ENCODE measurements around the gene RMI2.
A peak's percentile ranks its signal among the peaks of the same experiment; 100 is the strongest.
"Not testable (repeated sequence)": the region's sequence is repeated elsewhere in the genome, so short reads cannot be mapped to it uniquely, and the experiment has no call there.

RMI2 gene

GRCh38 chr16:11345040-11345862 is at the start of gene RMI2:
TSS of gene RMI2 (plus strand) at chr16:11345459. CDS start at chr16:11345472, 13 bp downstream.
- peak; percentile 99 for DNase-seq (ENCODE audit: insufficient read length, low spot score)
- TF ChIP-seq POLR2A (IDR thresholded peaks at IDR 0.05; ENCODE audit: low read depth, low read length), result peak; percentile 58
- peak; percentile 45 for FAIRE-seq

GRCh38 chr16:11295672-11296071 is 49.6 kb upstream of the RMI2 start:
- DNase-seq (ENCODE audit: insufficient read length, low spot score) (no peak), FAIRE-seq (no peak)
- TF ChIP-seq POLR2A (IDR thresholded peaks at IDR 0.05; ENCODE audit: low read depth, low read length), result no peak

- TF ChIP-seq POLR2A (IDR thresholded peaks at IDR 0.05; ENCODE audit: low read depth, low read length), result no peak
- no peak for DNase-seq (ENCODE audit: insufficient read length, low spot score)
- no peak for FAIRE-seq
Observed at GRCh38 chr16:11296351-11296705, 48.9 kb upstream of the RMI2 start.

GRCh38 chr16:11296706-11297491 is 48.4 kb upstream of the RMI2 start:
- TF ChIP-seq POLR2A (IDR thresholded peaks at IDR 0.05; ENCODE audit: low read depth, low read length), result no peak
- DNase-seq (ENCODE audit: insufficient read length, low spot score), result no peak
- FAIRE-seq, result no peak

- DNase-seq (ENCODE audit: insufficient read length, low spot score) (peak; percentile 31), FAIRE-seq (no peak)
- no peak for TF ChIP-seq POLR2A (IDR thresholded peaks at IDR 0.05; ENCODE audit: low read depth, low read length)
Observed at GRCh38 chr16:11297492-11298142, 47.6 kb upstream of the RMI2 start.

- FAIRE-seq (no peak), DNase-seq (ENCODE audit: insufficient read length, low spot score) (no peak)
- no peak for TF ChIP-seq POLR2A (IDR thresholded peaks at IDR 0.05; ENCODE audit: low read depth, low read length)
Observed at GRCh38 chr16:11298143-11298900, 46.9 kb upstream of the RMI2 start.

GRCh38 chr16:11298950-11299547 is 46.2 kb upstream of the RMI2 start:
- not testable (repeated sequence) for FAIRE-seq; DNase-seq (ENCODE audit: insufficient read length, low spot score)

GRCh38 chr16:11299865-11300559 is 45.2 kb upstream of the RMI2 start:
- TF ChIP-seq POLR2A (IDR thresholded peaks at IDR 0.05; ENCODE audit: low read depth, low read length), result no peak
- no peak for DNase-seq (ENCODE audit: insufficient read length, low spot score)
- FAIRE-seq, result no peak

GRCh38 chr16:11300560-11300892 is 44.7 kb upstream of the RMI2 start:
- TF ChIP-seq POLR2A (IDR thresholded peaks at IDR 0.05; ENCODE audit: low read depth, low read length), result no peak
- FAIRE-seq, result no peak

GRCh38 chr16:11301645-11302501 is 43.4 kb upstream of the RMI2 start:
- FAIRE-seq, result no peak
- no peak for TF ChIP-seq POLR2A (IDR thresholded peaks at IDR 0.05; ENCODE audit: low read depth, low read length)
- no peak for DNase-seq (ENCODE audit: insufficient read length, low spot score)

More at GRCh38 chr16:11300560-11300892, 44.7 kb upstream of the RMI2 start:
- no peak for DNase-seq (ENCODE audit: insufficient read length, low spot score)

- no peak for TF ChIP-seq POLR2A (IDR thresholded peaks at IDR 0.05; ENCODE audit: low read depth, low read length)
- DNase-seq (ENCODE audit: insufficient read length, low spot score) (no peak), FAIRE-seq (no peak)
Observed at GRCh38 chr16:11302977-11303376, 42.3 kb upstream of the RMI2 start.

Data from H54 (cell line).